Fibroblast of the aortic adventitia (primary cell): ENCODE measurements around the gene ATP8A1. TPM values are rescaled to one million over a fixed set of nuclear protein-coding genes. Genes with fewer than 3 reads are reported as not detected.
A peak's percentile ranks its signal among the peaks of the same experiment; 100 is the strongest.

Source experiments
- DNase-seq: peaks from one replicate; pipeline ENCODE4 v3.0.0-alpha.2; 2010; ENCODE audit warnings: low read depth
- H3K4me3 ChIP-seq: 2 replicates; pipeline ENCODE4 v1.5.1; 2011; ENCODE audit warnings: low read depth, mild to moderate bottlenecking, control low read depth, low read length, moderate library complexity
- CTCF ChIP-seq: IDR thresholded peaks from 2 replicates; pipeline ENCODE4 v1.5.1; 2011; ENCODE audit warnings: mild to moderate bottlenecking, low read length, control low read depth, inconsistent platforms; ENCODE audit not compliant: insufficient read depth
- total RNA-seq: library from RNA; depleted of rRNA; stranded (reverse); fragments of >200 nt; gene quantifications from 2 replicates; pipeline ENCODE4 v1.2.3, GENCODE V29; 2012; ENCODE audit warnings: low replicate concordance

The ATP8A1 gene
- total RNA-seq, 1 donor = 7.5 TPM

- H3K4me3 ChIP-seq = no peak overlapping the region
- no peak for TF ChIP-seq CTCF
- DNase-seq = peak; percentile 12
These were observed 176.2 kb downstream of the ATP8A1 start for GRCh38 chr4:42480717-42481116.

- no peak for TF ChIP-seq CTCF
- no peak for DNase-seq
- H3K4me3 ChIP-seq = no peak overlapping the region
These were observed 176.6 kb downstream of the ATP8A1 start for GRCh38 chr4:42480281-42480680.

- no peak for DNase-seq
- TF ChIP-seq CTCF = no peak
- H3K4me3 ChIP-seq = no peak overlapping the region
These were observed 178.0 kb downstream of the ATP8A1 start for GRCh38 chr4:42478946-42479345.

- DNase-seq = no peak
- no peak overlapping the region for H3K4me3 ChIP-seq
- no peak for TF ChIP-seq CTCF
These were observed 178.4 kb downstream of the ATP8A1 start for GRCh38 chr4:42478509-42478908.

- no peak for TF ChIP-seq CTCF
- DNase-seq = no peak
These were observed 182.5 kb downstream of the ATP8A1 start for GRCh38 chr4:42474406-42474805.

GRCh38 chr4:42473071-42473684 is 183.7 kb downstream of the ATP8A1 start:
- H3K4me3 ChIP-seq = no peak overlapping the region
- TF ChIP-seq CTCF = no peak
- no peak for DNase-seq

More at GRCh38 chr4:42474406-42474805, 182.5 kb downstream of the ATP8A1 start:
- H3K4me3 ChIP-seq = no peak overlapping the region

GRCh38 chr4:42471896-42472295 is 185.0 kb downstream of the ATP8A1 start:
- no peak for DNase-seq
- H3K4me3 ChIP-seq = no peak overlapping the region
- TF ChIP-seq CTCF = no peak
